ENCODE measurements around the gene WRAP53. TPM values are rescaled to one million over a fixed set of nuclear protein-coding genes. Genes with fewer than 3 reads are reported as not detected.

The WRAP53 gene
- total and polyA plus RNA-seq, 8 donors: 2.0 to 13.5 (median 4.1) TPM

- Histone ChIP-seq H3K4me1 (peaks cover 0 to 7% (median 0%) of the 10 kb centered on the region in 3 donors), H3K36me3 (no peaks in the 10 kb centered on the region), H3K9me3 (no peaks in the 10 kb centered on the region), H3K4me3 (peak overlapping the region; percentile 36 to 72 (median 62)), H3K27me3 (no peaks in the 10 kb centered on the region), H3K27ac (no peak overlapping the region)
- FAIRE-seq: no peak
- 36 to 40% methylated on average over 20 of the region's 20 CpGs for WGBS, 2 donors
- DNase-seq: no peak
- TF ChIP-seq, protein P1, sequence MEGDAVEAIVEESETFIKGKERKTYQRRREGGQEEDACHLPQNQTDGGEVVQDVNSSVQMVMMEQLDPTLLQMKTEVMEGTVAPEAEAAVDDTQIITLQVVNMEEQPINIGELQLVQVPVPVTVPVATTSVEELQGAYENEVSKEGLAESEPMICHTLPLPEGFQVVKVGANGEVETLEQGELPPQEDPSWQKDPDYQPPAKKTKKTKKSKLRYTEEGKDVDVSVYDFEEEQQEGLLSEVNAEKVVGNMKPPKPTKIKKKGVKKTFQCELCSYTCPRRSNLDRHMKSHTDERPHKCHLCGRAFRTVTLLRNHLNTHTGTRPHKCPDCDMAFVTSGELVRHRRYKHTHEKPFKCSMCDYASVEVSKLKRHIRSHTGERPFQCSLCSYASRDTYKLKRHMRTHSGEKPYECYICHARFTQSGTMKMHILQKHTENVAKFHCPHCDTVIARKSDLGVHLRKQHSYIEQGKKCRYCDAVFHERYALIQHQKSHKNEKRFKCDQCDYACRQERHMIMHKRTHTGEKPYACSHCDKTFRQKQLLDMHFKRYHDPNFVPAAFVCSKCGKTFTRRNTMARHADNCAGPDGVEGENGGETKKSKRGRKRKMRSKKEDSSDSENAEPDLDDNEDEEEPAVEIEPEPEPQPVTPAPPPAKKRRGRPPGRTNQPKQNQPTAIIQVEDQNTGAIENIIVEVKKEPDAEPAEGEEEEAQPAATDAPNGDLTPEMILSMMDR (IDR thresholded peaks at IDR 0.05): no peak
- ATAC-seq: no peak
- intact Hi-C loops (cut with DNase I): no loop called here
These were observed 27.9 kb downstream of the WRAP53 start for GRCh38 chr17:7715936-7716886.

- intact Hi-C loops (cut with DNase I): no loop called here
- Histone ChIP-seq H3K9me3 (no peaks in the 10 kb centered on the region), H3K4me1 (peaks cover 0 to 7% (median 0%) of the 10 kb centered on the region in 3 donors), H3K4me3 (peak within 1 kb of the TSS; percentile 36 to 72 (median 62)), H3K27me3 (no peaks in the 10 kb centered on the region), H3K27ac (peak within 1 kb of the TSS; percentile 29 to 55 (median 51)), H3K36me3 (no peaks in the 10 kb centered on the region)
- 1% methylated on average over 58 to 64 of the region's 64 CpGs for WGBS, 2 donors
- TF ChIP-seq, protein P1 (IDR thresholded peaks at IDR 0.05): peak in 1 of 4 donors; percentile 15
- no peak for FAIRE-seq
- peak; percentile 75 to 93 (median 86) for DNase-seq
- peak; percentile 88 to 92 (median 90) for ATAC-seq
These were observed 28.9 kb downstream of the WRAP53 start, which contains the start of gene DNAH2 for GRCh38 chr17:7716901-7717755. Gene DNAH2 (plus strand): TSS chr17:7717744. CDS start chr17:7719735, 1,991 bp downstream.

- TF ChIP-seq, protein P1 (IDR thresholded peaks at IDR 0.05): no peak
- ATAC-seq (peak; percentile 11 to 38 (median 21)), FAIRE-seq (no peak), DNase-seq (peak in 1 of 6 donors; percentile 41)
- Histone ChIP-seq H3K27ac (peak overlapping the region; percentile 29 to 55 (median 51)), H3K4me3 (peak overlapping the region; percentile 36 to 72 (median 62)), H3K36me3 (no peaks in the 10 kb centered on the region), H3K9me3 (no peaks in the 10 kb centered on the region), H3K4me1 (peaks cover 0 to 7% (median 0%) of the 10 kb centered on the region in 3 donors), H3K27me3 (no peaks in the 10 kb centered on the region)
- intact Hi-C loops (cut with DNase I): no loop called here
- WGBS, 2 donors: 4 to 10% methylated on average over 16 of the region's 16 CpGs
These were observed 29.6 kb downstream of the WRAP53 start for GRCh38 chr17:7717756-7718350.

DNA sequence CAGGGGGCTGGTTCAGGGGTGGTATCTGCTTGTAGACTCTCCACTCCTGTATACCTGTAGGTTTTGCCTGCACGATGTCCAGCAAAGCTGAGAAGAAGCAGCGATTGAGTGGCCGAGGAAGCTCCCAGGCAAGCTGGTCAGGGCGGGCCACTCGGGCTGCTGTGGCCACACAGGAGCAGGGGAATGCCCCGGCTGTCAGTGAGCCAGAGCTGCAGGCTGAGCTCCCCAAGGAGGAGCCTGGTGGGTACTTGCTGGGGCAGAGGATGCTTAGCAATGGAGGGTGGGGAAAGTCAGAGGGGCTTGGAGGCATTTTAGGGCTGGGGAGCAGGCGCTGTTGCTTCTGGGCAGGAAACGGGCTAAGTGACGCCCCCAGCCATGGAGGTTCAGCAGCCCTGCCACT is 31.4 kb downstream of the WRAP53 start:
- 69 to 81% methylated on average over 9 of the region's 9 CpGs for WGBS, 2 donors
- Histone ChIP-seq H3K27ac (no peak overlapping the region), H3K9me3 (no peaks in the 10 kb centered on the region), H3K4me3 (no peak overlapping the region), H3K36me3 (no peaks in the 10 kb centered on the region), H3K27me3 (no peaks in the 10 kb centered on the region), H3K4me1 (peaks cover 0 to 7% (median 0%) of the 10 kb centered on the region in 3 donors)
- intact Hi-C loops (cut with DNase I): no loop called here
- ATAC-seq (no peak), FAIRE-seq (no peak), DNase-seq (no peak)
- TF ChIP-seq, protein P1 (IDR thresholded peaks at IDR 0.05): no peak

Measured in pancreas (tissue), 10 donors.